Brain pericyte (primary cell): ENCODE data around the gene PDE8B.

Experiments
- DNase-seq: peaks from one replicate; pipeline ENCODE4 v3.0.0-alpha.2; 2012; ENCODE audit warnings: low read depth, low spot score

The PDE8B gene

GRCh38 chr5:77398458-77398857 lies 188.0 kb downstream of the PDE8B start:
- no peak for DNase-seq

GRCh38 chr5:77398896-77399295 lies 188.4 kb downstream of the PDE8B start:
- DNase-seq = no peak

- no peak for DNase-seq
These were observed 190.2 kb downstream of the PDE8B start for GRCh38 chr5:77400645-77401044.

DNA sequence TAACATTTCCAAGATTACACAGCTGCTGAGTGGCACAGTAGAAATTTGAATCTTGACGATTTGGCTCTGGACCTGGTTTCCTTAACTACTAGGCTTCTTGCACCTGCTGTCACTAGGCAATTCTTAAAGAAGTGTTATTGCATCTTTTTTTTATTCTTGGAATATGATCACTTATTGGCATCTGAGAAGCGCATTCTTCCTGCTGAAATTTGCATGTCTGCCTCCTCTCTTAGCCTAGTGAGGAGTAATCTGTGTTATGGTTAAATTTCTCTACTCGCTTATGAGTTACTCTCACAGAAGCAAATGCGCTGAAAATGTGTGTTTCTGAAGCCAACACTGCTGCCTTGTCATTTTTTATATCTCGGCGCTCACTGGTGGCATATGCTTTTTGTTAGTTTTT lies 192.3 kb downstream of the PDE8B start:
- no peak for DNase-seq

DNA sequence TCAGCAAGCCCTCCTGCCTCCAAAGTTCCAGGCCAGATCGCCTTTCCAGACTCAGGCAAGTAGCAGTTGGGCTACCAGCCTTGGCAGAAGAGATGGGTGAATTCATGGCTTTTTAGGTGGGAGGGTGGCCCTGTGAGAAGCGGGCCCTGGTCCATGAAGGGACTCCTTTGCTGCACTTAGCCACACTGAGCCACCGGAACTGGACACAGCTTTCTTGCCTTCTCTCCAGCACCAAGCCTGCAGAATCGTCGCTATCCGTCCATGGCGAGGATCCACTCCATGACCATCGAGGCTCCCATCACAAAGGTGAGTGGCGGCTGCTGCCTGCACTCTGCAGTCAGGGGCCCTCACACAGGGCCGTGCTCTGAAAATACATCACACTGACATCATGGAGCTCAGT lies 196.7 kb downstream of the PDE8B start:
- DNase-seq = no peak

DNA sequence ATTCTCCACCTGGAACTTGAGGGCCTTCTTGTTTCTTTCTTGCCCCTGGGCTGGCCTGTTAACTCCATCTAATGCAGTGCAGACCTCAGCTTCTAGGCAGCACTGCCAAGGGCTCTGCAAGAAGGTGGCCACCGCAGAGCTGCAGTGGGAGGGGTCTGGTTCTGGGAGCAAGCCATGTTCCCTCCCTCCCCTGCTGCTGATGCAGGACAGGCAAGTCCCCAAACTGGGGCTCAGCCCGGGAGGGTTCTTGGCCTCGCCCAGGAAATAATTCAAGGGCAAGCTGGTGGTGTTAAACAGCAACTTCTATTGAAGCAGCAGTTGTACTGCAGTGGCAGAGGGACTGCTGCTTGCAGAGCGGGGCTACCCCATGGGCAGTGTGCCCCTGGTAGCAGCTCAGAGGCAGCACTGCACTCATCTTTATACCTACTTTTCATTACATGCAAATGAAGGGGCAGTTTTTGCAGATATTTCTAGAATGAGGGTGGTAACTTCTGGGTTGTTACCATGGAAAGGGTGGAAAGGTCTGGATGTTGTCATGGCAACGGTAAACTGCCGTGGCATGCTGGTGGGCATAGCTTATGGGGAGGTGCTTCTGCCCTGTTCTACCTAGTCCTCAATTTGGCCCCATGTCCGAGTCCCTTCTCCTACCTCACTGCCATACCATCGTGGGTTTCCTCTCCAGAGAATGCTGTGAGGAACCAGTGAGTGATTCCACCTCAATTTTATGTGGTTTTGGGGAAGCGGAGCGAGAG lies 199.6 kb downstream of the PDE8B start:
- DNase-seq = no peak

GRCh38 chr5:77413049-77413448 lies 202.6 kb downstream of the PDE8B start:
- DNase-seq = no peak

- DNase-seq = no peak
These were observed 207.7 kb downstream of the PDE8B start for GRCh38 chr5:77418162-77418561.

- DNase-seq = peak; percentile 29
These were observed 208.4 kb downstream of the PDE8B start for GRCh38 chr5:77418601-77419581.

- DNase-seq = no peak
These were observed 209.4 kb downstream of the PDE8B start for GRCh38 chr5:77419644-77420582.

- no peak for DNase-seq
These were observed 210.5 kb downstream of the PDE8B start for GRCh38 chr5:77420940-77421339.

DNA sequence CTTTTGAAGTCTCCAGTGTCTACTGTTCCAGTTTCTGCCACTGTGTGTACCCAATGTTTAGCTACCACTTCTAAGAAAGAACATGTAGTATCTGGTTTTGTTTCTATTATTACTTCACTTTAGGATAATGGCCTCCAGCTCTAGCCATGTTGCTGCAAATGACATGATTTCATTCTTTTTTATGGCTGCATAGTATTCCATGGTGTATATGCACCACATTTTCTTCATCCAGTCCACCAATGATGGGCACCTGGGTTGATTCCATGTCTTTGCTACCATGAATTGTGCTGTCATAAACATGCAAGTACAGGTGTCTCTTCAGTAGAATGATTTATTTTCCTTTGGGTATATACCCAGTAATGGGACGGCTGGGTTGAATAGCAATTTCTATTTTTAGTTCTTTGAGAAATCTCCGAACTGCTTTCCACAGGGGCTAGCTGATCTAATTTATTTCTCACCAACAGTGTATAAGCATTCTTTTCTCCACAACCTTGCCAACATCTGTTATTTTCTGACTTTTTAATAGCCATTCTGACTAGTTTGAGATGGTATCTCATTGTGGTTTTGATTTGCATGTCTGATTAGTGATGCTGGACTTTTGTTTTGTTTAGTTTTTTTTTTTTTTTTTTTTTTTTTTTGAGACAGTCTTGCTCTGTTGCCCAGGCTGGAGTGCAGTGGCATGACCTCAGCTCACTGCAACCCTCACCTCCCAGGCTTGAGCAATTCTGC lies 212.7 kb downstream of the PDE8B start:
- no peak for DNase-seq

DNA sequence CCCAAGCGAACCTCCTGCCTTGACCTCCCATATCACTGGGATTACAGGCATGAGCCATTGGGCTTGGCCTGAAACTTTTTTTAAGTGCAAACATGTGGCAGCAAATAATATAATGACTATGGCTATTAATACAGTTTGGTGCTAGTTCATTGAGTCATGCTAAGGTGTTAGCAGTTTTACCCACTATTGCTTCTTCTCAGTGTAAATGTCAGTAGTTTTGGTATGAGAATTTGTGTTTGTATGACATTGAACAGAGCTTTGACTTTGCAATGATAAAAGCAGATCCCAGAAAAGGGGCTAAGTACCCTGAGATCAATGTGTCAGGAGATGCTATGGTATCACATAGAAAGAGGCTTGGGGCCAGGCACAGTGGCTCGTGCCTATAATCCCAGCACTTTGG lies 214.4 kb downstream of the PDE8B start:
- DNase-seq = no peak

- DNase-seq = no peak
These were observed 214.9 kb downstream of the PDE8B start for GRCh38 chr5:77425420-77425819.

DNA sequence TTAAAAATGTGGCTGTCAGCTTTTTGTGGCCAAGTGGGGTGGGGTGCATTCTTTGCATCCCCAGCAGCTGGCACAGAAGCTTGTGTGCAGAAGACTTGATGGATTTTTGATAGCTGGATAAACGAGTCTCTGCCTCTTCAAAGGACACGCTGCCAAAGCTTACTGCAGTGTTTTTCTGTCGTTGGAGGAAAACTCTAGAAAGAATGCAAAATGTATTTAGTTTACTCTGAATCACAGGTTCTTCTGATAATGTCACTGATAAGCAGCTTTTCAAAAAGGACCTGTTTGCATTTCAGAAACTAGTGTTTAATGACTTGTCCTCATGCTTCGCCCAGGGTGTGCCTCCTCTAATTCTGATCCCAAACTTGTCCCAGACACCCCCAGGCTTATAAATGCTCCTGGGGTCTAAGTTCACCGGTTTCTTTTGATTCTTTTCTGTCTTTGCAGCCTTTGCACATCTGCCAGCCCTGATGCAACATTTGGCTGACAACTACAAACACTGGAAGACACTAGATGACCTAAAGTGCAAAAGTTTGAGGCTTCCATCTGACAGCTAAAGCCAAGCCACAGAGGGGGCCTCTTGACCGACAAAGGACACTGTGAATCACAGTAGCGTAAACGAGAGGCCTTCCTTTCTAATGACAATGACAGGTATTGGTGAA lies 215.6 kb downstream of the PDE8B start:
- no peak for DNase-seq

- DNase-seq = no peak
These were observed 216.2 kb downstream of the PDE8B start for GRCh38 chr5:77426670-77427069.

GRCh38 chr5:77427998-77428397 lies 217.5 kb downstream of the PDE8B start:
- no peak for DNase-seq

DNA sequence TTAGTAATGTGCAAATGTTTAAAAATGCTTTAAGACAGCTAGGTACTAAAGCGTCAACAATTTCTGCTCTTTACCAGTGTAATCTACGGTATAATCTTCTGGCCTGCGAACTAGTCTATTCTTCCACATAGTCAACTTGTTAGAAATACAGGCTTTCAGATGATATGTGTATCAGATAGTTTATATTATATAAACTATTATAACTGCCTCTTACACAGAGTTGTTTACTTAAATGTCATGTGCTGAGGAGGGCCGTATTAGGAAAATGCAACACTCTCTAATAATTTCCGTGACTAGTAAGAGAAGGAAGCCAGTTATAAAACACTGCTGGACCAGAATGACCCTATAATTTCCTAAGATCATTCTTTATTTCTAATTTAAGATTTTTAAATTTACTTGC lies 218.0 kb downstream of the PDE8B start:
- DNase-seq = no peak

GRCh38 chr5:77430726-77431125 lies 220.2 kb downstream of the PDE8B start:
- no peak for DNase-seq

DNA sequence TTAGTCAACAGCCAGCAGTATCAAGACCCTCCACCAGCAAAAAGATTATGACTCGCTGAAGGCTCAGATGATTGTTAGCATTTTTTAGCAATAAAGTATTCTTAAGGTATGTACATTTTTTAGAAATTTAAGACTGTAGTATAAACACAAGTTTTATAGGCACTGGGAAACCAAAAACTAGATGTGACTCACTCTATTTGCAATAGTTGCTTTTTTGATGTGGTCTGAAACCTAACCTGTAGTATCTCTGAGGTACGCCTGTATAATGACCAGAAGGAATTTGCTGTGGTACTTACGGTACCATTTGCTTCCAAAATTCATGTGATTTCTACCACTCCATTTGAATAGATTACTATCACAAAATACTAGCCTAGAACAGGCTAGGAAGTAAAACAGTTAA lies 220.8 kb downstream of the PDE8B start:
- DNase-seq = no peak
